22Rv1 (cell line): Measurements from ENCODE around the gene IFT81.

Experiments
- CTCF ChIP-seq: fragments of 450-650 bp; IDR thresholded peaks from 2 replicates; pipeline ENCODE4 v1.5.1; 2017; ENCODE audit warnings: mild to moderate bottlenecking
- ZFX ChIP-seq: fragments of 450-650 bp; IDR thresholded peaks from 2 replicates; pipeline ENCODE4 v1.6.1; 2017; ENCODE audit warnings: antibody characterized with exemption, borderline replicate concordance

GRCh38 chr12:110185626-110186025 lies 61.5 kb downstream of the IFT81 start:
- no peak for TF ChIP-seq CTCF
- TF ChIP-seq ZFX, result no peak
